D721Med (cell line): ENCODE measurements around the gene STX7.

Source experiments
- DNase-seq: peaks from one replicate; pipeline ENCODE4 v3.0.0; 2011; ENCODE audit warnings: low spot score; ENCODE audit not compliant: insufficient read length
- FAIRE-seq: peaks from 2 replicates; lab custom pipeline; 2011; peaks lifted over from hg19 to GRCh38; lab: Jason Lieb, UNC
- TF ChIP-seq, protein P1 (sequence below): IDR thresholded peaks from 2 replicates; pipeline ENCODE4 v1.5.1; 2012; ENCODE audit warnings: mild to moderate bottlenecking, control low read depth; ENCODE audit not compliant: insufficient read depth; ENCODE audit errors: missing control alignments

The STX7 gene

DNA sequence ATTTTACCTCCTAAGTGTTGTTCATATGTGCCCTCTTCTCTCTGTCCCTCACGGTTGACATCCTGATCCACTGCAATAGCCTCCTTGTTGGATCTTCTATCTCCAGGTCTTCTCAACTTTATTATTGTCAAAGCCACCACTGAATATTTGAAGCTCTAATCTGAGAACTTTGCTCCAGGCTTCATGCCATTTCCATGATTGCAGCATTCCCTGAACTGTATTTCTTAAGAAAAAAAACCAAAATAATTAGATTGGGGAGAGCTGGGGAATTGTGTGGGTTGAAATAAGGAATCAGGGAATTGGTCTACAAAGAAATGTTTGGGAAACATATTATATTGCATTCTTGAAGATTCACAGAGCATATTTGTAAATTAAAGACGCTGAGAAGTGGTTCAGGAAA, 2.5 kb upstream of the STX7 start:
- DNase-seq: no peak
- TF ChIP-seq, protein P1, sequence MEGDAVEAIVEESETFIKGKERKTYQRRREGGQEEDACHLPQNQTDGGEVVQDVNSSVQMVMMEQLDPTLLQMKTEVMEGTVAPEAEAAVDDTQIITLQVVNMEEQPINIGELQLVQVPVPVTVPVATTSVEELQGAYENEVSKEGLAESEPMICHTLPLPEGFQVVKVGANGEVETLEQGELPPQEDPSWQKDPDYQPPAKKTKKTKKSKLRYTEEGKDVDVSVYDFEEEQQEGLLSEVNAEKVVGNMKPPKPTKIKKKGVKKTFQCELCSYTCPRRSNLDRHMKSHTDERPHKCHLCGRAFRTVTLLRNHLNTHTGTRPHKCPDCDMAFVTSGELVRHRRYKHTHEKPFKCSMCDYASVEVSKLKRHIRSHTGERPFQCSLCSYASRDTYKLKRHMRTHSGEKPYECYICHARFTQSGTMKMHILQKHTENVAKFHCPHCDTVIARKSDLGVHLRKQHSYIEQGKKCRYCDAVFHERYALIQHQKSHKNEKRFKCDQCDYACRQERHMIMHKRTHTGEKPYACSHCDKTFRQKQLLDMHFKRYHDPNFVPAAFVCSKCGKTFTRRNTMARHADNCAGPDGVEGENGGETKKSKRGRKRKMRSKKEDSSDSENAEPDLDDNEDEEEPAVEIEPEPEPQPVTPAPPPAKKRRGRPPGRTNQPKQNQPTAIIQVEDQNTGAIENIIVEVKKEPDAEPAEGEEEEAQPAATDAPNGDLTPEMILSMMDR: no peak
- FAIRE-seq: no peak

DNA sequence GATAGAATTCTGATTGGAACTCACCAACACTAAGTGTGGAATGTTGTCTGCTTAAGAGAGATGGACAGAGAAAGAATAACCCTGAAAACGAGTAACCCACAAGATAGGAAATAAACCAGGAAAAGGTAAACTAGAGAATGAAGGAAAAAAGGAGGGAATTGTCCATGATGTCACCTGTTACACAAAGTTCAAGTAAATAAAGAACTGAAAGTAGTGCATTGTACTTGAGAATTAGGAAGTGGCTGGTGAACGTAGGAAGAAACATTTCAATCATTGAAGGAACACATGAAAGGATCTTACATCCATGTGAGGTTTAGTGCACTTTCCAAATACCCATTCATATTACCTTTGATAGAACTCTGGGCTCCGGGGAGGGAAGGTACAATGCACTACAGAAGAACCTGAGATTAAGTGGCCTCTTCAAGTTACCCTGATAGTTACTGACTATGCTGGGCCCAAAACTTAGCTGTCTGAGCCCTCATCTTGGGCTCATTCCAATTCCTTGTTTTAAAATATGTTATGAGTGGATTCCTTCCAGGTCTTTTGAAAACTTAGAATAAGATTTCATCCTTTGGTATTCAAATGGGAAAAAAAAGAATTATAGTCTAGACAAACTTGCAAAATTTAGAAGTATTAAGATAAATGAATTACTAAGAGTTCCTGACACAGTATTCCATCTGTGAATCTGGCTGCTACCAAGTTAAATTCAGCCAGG, 1.1 kb upstream of the STX7 start:
- no peak for FAIRE-seq
- no peak for DNase-seq
- TF ChIP-seq, protein P1: no peak

DNA sequence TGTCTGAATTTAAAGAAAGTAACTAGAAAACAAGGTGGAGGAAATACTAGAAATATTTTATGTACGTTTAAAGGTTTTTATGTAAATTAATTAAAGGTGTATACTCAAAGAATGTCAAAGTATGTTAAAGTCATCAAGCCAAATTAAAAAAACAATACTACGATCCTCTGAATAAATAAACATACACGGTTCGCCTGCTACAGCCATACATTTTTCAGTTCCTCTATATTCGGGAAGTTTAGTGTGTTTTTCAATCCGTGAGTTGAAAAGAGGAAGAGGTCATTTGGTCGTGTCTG, 626 bp downstream of the STX7 start:
- TF ChIP-seq, protein P1: no peak
- no peak for FAIRE-seq
- no peak for DNase-seq

DNA sequence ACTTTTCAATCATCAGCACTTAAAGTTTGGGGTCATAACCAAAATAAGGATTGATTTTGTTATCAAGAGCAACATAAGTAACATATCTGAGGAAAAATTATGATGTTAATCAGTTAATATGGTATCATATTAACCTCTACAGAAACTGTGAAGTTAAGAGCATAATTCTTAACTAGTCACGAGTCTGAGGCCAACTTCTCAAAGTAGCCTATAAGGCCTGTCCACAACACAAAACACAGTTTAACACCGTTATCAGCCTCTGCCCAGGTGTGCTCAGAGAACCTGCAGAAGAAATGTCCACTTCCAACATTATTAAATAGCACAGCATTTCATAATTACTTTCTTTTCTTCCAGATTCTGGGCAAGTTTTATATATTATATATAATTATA, 1.1 kb downstream of the STX7 start:
- DNase-seq: no peak
- no peak for FAIRE-seq
- TF ChIP-seq, protein P1: no peak

DNA sequence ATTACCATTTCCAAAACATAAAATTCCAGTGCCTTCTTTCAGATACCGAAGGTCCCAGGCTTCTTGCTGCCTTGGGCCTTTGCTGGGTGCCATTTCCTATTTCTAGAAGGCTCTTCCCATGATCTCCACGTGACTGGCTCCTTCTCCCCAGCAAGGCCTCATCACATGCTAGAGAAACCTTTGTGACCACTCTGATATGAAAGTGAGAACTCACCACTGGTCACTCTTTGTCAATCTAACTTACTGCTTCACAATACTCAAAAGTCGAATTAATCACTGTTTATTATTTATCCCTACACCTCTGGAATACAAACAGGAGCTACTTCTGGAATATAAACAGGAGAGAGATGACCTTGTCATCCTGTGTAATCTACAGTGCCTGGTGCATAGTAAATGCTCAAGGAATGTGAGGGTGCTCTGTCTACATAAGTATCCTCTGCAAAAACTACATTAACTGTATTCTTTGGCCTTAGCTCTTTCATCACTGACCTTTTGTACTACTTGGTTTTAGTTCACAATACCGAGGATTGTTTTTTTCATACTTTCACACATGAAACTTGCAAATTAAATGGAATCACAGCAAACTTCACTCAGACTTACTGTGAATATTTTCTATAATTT, 1.6 kb downstream of the STX7 start:
- no peak for DNase-seq
- FAIRE-seq: no peak

DNA sequence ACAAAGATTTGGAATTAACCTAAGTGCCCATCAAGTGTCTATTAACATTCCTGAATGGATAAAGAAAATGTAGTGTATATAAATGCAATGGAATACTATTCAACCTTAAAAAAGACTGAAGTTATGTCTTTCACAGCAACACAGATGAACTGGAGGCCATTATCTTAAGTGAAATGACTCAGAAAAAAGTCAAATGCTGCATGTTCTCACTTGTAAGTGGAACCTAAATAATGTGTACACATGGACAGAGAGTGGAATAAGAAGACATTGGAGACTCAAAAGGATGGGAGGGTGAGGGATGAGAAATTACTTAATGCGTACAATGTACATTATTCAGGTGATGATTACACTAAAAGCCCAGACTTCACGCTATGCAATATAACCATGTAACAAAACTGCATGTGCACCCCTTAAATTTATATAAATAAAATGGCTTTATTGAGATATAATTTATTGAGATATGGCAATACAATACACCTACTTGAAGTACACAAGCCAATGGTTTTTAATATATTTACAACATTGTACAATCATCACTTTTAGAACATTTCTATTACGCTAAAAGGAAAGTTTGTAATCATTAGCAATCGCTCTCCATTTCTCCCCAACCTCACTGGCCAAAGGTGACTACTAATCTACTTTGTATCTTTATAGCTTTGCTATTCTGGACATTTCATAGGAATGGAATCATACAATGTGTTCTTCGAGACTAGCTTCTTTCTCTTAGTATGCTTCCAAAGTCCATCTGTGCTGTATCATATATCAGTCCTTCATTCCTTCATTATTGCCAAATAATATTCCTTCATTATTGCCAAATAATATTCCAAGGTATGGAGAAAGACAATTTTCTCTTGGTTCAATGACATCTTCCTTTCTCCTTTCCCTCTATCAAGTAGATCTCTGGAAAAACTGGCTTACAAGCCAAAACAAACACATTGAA, 5.8 kb downstream of the STX7 start:
- DNase-seq (no peak), FAIRE-seq (no peak)
- TF ChIP-seq, protein P1: no peak

More for the DNA sequence above, 1.6 kb downstream of the STX7 start:
- TF ChIP-seq, protein P1: no peak

DNA sequence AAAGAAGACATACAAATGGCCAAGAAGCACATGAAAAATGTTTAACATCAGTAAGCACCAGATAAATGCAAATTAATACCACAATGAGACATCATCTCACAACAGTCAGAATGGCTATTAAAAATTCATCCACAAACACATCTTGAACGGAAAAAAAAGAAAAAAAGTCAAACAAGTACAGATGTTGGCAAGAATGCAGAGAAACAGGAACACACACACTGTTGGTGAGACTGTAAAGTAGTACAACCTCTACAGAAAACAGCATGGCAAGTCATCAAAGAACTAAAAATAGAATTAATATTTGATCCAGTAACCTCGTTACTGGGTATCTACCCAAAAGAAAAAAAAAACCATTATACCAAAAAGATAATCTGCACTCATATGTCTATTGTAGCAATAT, 6.5 kb downstream of the STX7 start:
- TF ChIP-seq, protein P1: no peak
- FAIRE-seq (no peak), DNase-seq (no peak)
